B cell (primary cell): ENCODE measurements around the gene TMEM201.

Source experiments
- CTCF ChIP-seq: fragments of 200-600 bp; IDR thresholded peaks from one replicate; pipeline ENCODE4 v1.8.0; 2022; ENCODE audit warnings: antibody characterized with exemption, mild to moderate bottlenecking
- EZH2 ChIP-seq: IDR thresholded peaks from 2 replicates; pipeline ENCODE4 v1.6.1; 2012; ENCODE audit warnings: borderline replicate concordance, low read depth, mild to moderate bottlenecking, moderate library complexity, low read length; ENCODE audit not compliant: insufficient read depth, poor library complexity, severe bottlenecking

GRCh38 chr1:9628541-9629444 is 40.1 kb downstream of the TMEM201 start:
- TF ChIP-seq CTCF (no peak), EZH2 (no peak)
